ENCODE results near the gene SLC35F3. TPM values are rescaled to one million over a fixed set of nuclear protein-coding genes. Genes with fewer than 3 reads are reported as not detected.
A peak's percentile ranks its signal among the peaks of the same experiment; 100 is the strongest.
"Not testable (repeated sequence)": the region's sequence is repeated elsewhere in the genome, so short reads cannot be mapped to it uniquely, and the experiment has no call there.

Gene SLC35F3
- total RNA-seq, 1 donor from 2014 or later, result 2.7 TPM

GRCh38 chr1:234143681-234144080 is 239.2 kb downstream of the SLC35F3 start:
- DNase-seq (ENCODE audit: low read depth), result no peak

DNA sequence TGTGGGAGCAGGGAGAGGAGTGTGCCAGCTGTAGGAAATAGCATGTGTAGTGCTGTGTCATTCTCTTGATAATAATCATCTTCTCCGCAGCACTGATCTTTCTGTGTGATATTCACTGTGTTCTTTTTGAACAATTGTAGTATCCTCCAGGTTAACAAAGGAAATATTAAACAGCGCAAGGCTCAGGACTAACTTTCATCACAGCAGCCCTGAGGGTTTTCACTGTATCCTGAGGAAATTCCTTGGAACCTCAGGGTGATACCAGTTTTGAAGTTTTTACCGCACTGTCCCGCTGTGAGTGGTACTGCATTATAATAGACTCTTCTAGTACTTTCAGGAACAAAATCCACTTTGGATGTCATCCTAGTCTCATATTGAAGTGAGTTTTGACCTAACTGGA is 240.4 kb downstream of the SLC35F3 start:
- no peak for DNase-seq (ENCODE audit: low read depth)

- DNase-seq (ENCODE audit: low read depth), result no peak
Measured at GRCh38 chr1:234148350-234148749, 243.9 kb downstream of the SLC35F3 start.

DNA sequence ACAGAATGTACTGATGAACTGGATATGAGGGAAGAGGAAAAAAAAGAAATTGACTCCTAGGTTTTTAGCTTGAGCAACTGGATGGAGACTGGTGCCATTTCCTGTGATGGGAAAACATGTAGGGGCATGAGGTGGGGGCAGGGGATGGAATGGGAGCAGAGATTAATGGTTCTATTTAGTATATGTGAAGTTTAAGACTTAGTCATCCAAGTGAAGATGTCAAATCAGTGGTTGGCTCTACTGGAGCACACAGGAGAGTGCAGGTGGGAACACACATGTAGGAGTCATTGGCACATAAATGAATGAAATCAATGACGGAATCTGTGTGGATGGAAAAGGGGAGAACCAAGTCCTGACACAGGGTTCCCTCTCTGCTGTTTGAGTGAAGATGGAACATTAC is 244.3 kb downstream of the SLC35F3 start:
- DNase-seq (ENCODE audit: low read depth), result no peak

GRCh38 chr1:234149217-234149616 is 244.7 kb downstream of the SLC35F3 start:
- no peak for DNase-seq (ENCODE audit: low read depth)

- no peak for DNase-seq (ENCODE audit: low read depth)
Measured at GRCh38 chr1:234150892-234151291, 246.4 kb downstream of the SLC35F3 start.

DNA sequence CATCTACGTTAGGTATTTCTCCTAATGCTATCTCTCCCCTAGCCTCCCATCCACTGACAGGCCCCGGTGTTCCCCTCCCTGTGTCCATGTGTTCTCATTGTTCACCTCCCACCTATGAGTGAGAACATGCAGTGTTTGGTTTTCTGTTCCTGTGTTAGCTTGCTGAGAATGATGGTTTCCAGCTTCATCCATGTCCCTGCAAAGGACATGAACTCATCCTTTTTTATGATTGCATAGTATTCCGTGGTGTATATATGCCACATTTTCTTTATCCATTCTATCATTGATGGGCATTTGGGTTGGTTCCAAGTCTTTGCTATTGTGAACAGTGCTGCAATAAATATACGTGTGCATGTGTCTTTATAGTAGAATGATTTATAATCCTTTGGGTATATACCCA is 247.9 kb downstream of the SLC35F3 start:
- DNase-seq (ENCODE audit: low read depth), result not testable (repeated sequence)

DNA sequence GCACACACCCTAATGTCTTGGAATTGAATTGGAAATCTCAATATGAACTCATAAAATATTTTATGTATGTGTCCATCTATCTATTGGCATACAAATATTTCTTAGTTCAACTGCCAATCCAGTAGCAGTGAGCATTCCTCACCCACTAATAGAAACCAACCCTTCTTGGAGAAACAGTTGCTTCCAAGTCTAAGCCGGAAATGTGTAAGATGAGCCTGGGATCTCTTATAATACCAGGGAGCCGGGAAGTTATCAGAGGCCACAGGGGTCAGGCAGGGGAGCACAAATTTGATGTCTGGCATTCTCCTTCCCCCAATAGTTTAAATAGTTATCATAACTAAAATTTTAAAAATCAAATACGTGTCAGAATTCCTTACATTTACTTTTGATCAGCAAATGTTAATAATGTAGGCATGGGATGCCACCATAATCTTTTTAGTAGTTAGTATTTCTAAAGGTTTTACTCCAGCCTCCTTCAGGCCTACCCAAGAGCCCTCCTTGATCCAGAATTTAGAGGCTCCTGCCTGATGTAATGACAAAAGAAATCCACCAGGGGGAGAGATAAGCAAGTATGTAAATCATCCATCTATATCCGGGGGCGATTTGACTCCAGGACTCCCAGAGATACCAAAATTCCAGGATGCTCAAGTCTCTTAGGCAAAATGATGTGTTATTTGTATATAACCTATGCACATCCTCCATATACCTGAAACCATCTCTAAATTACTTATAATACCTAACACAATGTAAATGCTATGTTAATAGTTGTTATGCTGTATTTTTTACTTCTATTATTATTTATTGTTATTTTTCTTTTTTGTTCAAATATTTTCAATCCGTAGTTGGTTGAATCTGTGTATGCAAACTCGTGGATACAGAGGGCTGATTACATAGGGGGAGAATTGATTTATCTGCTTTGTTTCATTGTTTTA is 250.1 kb downstream of the SLC35F3 start:
- peak; percentile 79 for DNase-seq (ENCODE audit: low read depth)

DNA sequence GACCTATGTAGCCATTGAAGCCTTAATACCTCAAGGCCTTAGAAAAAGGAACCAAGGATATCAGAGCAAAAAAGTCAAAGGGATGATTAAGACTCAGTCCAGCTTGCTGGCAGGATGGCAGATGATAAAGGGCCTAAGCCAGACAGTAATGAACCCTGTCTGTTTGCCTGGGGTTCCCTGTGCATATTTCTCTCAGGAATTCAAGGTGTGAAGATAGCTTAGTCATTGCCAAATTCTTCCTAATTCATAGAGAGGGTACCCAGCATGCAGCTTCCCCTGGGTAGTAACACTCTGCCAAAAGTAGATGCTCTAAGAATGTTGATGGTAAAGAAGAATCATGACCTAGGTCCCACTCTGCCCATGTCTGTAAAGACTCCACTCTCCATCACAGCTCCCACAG is 258.2 kb downstream of the SLC35F3 start:
- no peak for DNase-seq (ENCODE audit: low read depth)

- DNase-seq (ENCODE audit: low read depth), result no peak
Measured at GRCh38 chr1:234163267-234163919, 258.9 kb downstream of the SLC35F3 start.

DNA sequence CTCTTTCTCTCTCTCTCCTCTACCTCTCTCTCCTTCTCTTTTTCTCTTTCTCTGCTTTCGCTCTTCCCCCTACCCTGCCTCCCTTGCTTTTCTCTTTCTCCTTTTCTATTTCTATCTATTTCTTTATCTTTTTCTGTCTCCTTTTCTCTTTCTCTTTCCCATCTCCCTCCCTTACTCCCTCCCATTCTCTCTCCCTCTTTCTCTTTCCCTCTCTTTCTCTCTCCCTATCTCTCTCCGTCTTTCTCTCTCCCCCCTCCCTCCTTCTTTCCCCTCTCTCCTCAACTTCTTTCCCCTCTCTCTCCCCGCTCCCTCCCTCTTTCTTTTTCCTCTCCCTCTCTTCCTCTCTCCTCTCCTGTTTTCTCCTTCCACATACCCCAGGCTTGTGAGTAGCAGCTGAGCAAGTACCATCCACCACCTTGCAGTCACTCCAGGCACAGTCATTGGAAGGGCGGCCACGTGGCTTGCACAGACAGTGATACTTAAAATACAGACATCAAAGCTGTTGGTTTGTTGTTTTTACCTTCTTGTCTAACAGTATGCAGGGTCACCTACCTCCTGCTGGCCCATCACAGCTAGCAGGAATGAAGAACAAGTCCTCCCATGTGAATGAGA is 259.7 kb downstream of the SLC35F3 start:
- no peak for DNase-seq (ENCODE audit: low read depth)

DNA sequence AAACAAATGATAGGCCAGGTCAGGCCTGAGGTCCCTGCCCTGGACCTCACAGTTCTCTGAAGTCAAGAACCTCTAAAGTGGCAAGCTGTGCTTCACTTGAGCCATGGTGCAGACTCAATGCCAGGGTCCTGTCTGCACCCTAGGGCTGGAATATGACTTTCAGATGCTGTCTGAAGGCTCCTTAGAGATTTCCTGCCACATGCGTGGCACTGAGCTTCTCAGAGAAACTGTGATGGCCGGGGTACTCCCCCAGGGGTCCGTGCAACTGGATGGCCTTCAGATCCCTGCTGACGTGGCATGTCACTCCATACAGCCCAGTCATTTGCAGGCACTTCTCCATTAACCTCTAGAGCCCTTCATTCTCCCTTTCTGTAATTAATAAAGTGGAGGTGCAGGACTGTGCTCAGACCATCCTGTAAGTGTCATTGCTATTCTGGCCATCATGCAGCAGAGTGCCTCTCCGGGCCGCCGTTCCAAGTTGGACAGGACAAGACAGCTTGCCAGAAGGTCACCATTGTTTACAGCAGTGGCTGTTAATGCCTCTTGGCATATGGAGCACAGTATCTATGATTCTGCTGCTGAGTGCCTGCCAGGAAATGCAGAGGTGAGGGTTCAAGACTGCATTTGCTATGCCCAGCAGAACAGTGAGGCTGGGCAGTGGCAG is 263.7 kb downstream of the SLC35F3 start:
- DNase-seq (ENCODE audit: low read depth), result no peak

GRCh38 chr1:234169161-234169849 is 264.8 kb downstream of the SLC35F3 start:
- DNase-seq (ENCODE audit: low read depth), result no peak

DNA sequence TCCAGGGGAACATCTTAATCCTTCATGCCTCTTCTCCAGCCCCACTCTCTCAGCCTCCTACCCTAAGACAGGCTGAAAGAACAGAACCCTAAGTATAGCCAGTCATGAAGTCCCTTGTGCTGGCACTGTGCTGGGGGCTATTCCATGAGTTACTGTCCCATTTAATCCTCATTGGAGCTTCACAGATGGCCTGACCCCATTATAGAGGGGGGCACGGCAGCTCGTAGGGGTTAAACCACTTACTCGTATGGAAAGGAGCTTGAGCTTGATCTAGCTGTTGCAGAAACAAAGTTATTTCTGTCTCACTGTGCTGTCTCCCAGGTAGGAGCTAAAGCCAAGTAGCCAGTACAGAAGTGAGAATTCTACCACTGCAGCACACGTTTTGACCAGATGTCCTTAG is 265.6 kb downstream of the SLC35F3 start:
- no peak for DNase-seq (ENCODE audit: low read depth)

DNA sequence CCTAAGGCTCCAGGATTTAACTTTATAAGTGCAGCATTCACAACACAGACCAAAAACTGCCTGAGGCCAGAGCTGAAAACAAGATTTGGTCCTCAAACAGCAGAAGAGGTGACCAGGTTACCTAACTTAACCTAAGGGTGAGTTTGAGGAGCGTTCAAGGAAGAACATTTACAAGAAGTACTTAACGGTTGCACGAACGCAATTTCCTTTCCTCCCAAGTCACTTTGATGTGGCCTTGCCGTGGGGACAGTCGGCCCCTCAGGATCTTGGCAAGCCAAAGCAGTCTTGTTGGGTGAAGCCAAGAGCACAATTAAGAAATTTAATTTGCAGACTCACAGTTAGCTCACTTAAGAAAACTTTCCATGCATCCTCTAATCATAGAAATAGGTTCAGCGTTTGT is 266.1 kb downstream of the SLC35F3 start:
- DNase-seq (ENCODE audit: low read depth), result peak; percentile 54

- DNase-seq (ENCODE audit: low read depth), result no peak
Measured at GRCh38 chr1:234173968-234174367, 269.5 kb downstream of the SLC35F3 start.

- no peak for DNase-seq (ENCODE audit: low read depth)
Measured at GRCh38 chr1:234175363-234175762, 270.9 kb downstream of the SLC35F3 start.

DNA sequence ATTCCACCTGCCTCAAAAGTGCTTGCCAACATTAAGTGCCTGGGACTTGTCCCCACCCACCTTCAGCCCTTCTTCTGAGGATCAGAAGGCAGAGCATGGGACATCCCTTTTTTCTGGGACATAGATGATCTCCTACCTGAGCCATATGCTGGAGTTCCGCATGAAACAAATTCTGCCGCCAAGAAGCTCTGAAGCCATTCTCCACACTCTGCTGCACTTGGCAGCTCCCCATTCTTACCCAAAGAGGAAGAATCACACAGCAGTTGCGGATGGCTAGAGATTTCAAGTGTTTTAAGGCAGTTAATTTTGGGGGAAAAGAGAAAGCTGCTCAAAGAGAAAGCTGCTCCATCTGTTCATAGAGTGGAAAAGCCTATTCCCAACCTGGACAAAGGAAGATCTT is 271.5 kb downstream of the SLC35F3 start:
- DNase-seq (ENCODE audit: low read depth), result peak; percentile 16

DNA sequence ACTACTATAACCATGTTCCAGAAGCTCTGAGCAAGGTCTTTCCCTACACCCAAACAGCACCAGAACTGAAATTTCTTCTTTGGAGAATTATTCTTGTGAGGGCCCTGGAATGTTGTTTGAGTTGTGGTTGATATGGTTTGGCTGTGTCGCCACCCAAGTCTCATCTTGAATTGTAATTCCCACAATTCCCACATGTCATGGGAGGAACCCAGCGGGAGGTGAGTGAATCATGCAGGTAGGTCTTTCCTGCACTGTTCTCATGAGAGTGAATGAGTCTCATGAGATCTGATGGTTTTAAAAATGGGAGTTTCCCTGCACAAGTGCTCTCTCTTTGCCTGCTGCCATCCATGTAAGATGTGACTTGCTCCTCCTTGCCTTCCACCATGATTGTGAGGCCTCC is 272.4 kb downstream of the SLC35F3 start:
- not testable (repeated sequence) for DNase-seq (ENCODE audit: low read depth)

DNA sequence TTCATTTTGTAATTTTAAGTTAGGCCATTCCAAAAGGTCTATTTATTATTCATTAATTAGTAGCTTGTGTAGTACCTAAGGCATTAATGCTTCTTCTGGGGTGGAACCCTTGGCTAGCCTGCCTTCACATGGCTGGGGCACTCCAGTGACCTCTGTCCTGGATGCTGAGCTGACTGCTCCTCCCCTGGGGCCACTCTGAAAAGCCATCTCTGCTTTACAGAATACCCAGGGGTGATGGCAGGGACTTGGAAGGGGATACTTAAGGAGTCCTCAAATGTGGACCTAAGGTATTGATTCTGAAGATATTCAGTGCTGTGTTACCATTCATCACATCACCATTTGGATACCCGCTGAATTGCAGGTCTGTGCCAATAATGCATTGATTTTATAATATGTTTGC is 281.0 kb downstream of the SLC35F3 start:
- no peak for DNase-seq (ENCODE audit: low read depth)

DNA sequence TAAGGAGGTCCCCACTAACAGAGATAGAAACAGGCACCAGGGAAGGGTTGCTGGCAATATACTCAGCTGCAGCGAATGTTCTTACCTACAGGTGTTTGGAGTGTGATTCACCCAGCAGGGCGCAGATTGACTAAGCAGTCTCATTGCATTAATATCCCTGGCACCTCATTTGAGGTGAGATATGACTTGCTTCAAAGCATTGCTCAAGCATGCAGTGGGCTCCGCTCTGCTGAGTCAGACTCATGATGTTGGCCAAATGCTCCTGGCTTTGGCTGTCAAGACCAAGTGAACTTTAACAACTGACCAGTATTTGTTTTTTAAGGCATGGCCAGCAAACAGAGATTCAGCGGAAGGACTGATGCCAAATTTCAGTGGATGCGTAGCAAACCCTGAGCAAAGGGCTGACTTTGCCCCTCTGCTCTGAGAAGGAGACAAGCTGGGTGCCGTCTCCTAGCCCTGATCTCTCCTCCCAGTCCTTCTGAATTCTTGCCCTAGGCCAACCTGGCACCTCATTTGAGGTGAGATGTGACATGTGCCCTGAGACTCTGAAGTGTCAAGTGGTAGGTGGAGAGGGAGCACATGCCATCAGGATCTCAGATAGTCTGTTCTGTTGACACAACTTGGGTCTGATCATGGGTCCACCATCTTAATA is 281.7 kb downstream of the SLC35F3 start:
- peak; percentile 99 for DNase-seq (ENCODE audit: low read depth)
